Ishikawa (cell line): ENCODE measurements around the gene SH3RF3.

Experiments used
- CEBPB ChIP-seq: IDR thresholded peaks from 2 replicates; pipeline ENCODE4 v1.6.1; 2012
- CREB1 ChIP-seq: IDR thresholded peaks from 2 replicates; pipeline ENCODE4 v1.6.1; 2012; ENCODE audit warnings: low read depth
- EGR1 ChIP-seq: IDR thresholded peaks from 2 replicates; pipeline ENCODE4 v1.6.1; 2012
- EP300 ChIP-seq: IDR thresholded peaks from 2 replicates; pipeline ENCODE4 v1.6.1; 2012; ENCODE audit warnings: borderline replicate concordance
- FOXM1 ChIP-seq: IDR thresholded peaks from 2 replicates; pipeline ENCODE4 v1.6.1; 2012; ENCODE audit warnings: low read depth, borderline replicate concordance
- NFIC ChIP-seq: IDR thresholded peaks from 2 replicates; pipeline ENCODE4 v1.6.1; 2012
- RAD21 ChIP-seq: IDR thresholded peaks from 2 replicates; pipeline ENCODE4 v1.6.1; 2012; ENCODE audit warnings: low read depth
- TAF1 ChIP-seq: IDR thresholded peaks from 2 replicates; pipeline ENCODE4 v1.6.1; 2012; ENCODE audit warnings: low read depth, mild to moderate bottlenecking
- TCF12 ChIP-seq: IDR thresholded peaks from 2 replicates; pipeline ENCODE4 v1.6.1; 2012; ENCODE audit warnings: low read depth
- TEAD4 ChIP-seq: IDR thresholded peaks from 2 replicates; pipeline ENCODE4 v1.6.1; 2012
- YY1 ChIP-seq: IDR thresholded peaks from 2 replicates; pipeline ENCODE4 v1.6.1; 2012; ENCODE audit warnings: low read depth
- ZBTB7A ChIP-seq: IDR thresholded peaks from 2 replicates; pipeline ENCODE4 v1.6.1; 2012; ENCODE audit warnings: low read depth
- TF ChIP-seq, protein P1 (sequence below): IDR thresholded peaks from 2 replicates; pipeline ENCODE4 v1.6.1; 2012
- TF ChIP-seq, protein P2 (sequence below): IDR thresholded peaks from 2 replicates; pipeline ENCODE4 v1.6.1; 2012; ENCODE audit warnings: low read depth, mild to moderate bottlenecking
- TF ChIP-seq, protein P3 (sequence below): IDR thresholded peaks from 2 replicates; pipeline ENCODE4 v1.6.1; 2012

The SH3RF3 gene

DNA sequence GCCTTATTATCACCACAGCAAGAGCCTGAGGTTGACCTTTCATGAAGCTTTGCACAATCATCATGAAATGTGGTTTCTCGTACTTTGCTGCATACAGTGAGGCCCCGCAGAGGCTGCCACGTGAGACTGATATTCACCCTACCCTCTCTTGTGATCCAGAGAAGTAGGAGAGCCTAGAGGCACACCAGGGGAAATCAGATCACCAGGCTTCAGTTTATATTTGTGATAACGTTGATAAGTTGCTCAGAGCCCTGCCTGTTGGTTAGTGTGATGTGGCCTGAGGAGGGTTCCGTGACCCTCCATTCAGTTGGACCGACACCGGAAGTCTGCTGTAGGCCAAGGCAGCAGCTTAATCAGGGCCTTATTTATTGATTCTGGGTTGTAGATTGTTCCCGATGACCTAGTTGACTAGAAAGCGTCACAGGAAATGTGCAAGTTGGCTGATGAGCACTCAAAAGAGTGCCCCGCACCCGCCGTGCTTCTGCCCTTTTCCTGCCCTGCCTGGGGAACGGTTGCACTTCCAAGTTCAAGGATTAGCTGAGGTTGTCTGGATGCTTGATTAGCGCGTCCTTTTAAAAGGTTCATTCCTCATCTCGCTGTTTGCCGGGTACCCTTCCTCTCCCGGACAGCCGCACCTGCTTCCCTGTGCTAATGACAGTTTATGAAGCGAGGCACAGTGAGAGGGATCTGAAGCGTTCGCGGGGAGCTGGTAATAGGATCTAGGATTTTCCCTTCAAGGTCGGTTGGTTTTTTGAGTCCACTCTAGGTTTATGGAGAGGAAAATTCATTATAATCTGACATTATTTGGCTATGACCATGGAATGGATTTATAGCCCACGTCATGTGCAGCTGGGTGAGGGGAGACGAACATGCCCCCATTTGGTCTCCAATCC is 146.4 kb downstream of the SH3RF3 start:
- TF ChIP-seq, protein P1, sequence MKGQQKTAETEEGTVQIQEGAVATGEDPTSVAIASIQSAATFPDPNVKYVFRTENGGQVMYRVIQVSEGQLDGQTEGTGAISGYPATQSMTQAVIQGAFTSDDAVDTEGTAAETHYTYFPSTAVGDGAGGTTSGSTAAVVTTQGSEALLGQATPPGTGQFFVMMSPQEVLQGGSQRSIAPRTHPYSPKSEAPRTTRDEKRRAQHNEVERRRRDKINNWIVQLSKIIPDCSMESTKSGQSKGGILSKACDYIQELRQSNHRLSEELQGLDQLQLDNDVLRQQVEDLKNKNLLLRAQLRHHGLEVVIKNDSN: no peak
- TF ChIP-seq, protein P2, sequence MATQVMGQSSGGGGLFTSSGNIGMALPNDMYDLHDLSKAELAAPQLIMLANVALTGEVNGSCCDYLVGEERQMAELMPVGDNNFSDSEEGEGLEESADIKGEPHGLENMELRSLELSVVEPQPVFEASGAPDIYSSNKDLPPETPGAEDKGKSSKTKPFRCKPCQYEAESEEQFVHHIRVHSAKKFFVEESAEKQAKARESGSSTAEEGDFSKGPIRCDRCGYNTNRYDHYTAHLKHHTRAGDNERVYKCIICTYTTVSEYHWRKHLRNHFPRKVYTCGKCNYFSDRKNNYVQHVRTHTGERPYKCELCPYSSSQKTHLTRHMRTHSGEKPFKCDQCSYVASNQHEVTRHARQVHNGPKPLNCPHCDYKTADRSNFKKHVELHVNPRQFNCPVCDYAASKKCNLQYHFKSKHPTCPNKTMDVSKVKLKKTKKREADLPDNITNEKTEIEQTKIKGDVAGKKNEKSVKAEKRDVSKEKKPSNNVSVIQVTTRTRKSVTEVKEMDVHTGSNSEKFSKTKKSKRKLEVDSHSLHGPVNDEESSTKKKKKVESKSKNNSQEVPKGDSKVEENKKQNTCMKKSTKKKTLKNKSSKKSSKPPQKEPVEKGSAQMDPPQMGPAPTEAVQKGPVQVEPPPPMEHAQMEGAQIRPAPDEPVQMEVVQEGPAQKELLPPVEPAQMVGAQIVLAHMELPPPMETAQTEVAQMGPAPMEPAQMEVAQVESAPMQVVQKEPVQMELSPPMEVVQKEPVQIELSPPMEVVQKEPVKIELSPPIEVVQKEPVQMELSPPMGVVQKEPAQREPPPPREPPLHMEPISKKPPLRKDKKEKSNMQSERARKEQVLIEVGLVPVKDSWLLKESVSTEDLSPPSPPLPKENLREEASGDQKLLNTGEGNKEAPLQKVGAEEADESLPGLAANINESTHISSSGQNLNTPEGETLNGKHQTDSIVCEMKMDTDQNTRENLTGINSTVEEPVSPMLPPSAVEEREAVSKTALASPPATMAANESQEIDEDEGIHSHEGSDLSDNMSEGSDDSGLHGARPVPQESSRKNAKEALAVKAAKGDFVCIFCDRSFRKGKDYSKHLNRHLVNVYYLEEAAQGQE: no peak

DNA sequence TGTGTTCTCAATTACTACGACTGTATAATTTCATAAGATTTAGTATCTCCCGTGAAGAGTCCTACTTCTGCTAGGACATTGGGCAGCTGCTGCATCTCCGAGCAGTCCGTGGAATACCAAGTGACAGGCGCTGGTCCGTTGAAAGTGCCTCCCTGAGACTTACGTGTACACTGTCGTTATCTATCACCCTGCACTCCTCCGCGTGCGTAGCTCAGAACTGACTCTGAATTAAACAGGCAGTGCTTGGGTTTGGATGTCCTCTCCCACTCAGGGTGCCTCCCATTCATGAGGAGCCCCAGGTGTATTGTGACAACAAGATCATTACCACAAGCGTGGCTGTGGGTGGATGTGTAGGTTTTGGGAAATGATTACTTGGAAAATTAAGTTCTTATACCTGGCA is 148.4 kb downstream of the SH3RF3 start:
- TF ChIP-seq, protein P2: no peak
- TF ChIP-seq TAF1 (no peak), ZBTB7A (no peak), CREB1 (no peak), TEAD4 (no peak), CEBPB (no peak), TCF12 (no peak), EGR1 (no peak), YY1 (no peak), NFIC (no peak), FOXM1 (no peak), EP300 (no peak), RAD21 (no peak)
- TF ChIP-seq, protein P1: no peak
- TF ChIP-seq, protein P3, sequence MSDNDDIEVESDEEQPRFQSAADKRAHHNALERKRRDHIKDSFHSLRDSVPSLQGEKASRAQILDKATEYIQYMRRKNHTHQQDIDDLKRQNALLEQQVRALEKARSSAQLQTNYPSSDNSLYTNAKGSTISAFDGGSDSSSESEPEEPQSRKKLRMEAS: no peak

- TF ChIP-seq FOXM1: no peak
- no peak for TF ChIP-seq TAF1
- TF ChIP-seq EP300: no peak
- TF ChIP-seq CREB1: no peak
- no peak for TF ChIP-seq EGR1
- TF ChIP-seq TEAD4: no peak
- no peak for TF ChIP-seq TCF12
- TF ChIP-seq ZBTB7A: no peak
- TF ChIP-seq RAD21: no peak
- TF ChIP-seq NFIC: no peak
- TF ChIP-seq, protein P1: no peak
- TF ChIP-seq, protein P2: no peak
- TF ChIP-seq YY1: no peak
- TF ChIP-seq, protein P3: no peak
- no peak for TF ChIP-seq CEBPB
Measured at GRCh38 chr2:109279243-109279860, 150.3 kb downstream of the SH3RF3 start.

- TF ChIP-seq EP300 (no peak), NFIC (no peak), YY1 (no peak), FOXM1 (no peak), EGR1 (no peak), TAF1 (no peak), CREB1 (no peak), ZBTB7A (no peak), RAD21 (no peak), CEBPB (no peak), TEAD4 (no peak), TCF12 (no peak)
- TF ChIP-seq, protein P3: no peak
- TF ChIP-seq, protein P2: no peak
- TF ChIP-seq, protein P1: no peak
Measured at GRCh38 chr2:109280804-109281203, 151.8 kb downstream of the SH3RF3 start.
